Activated CD8-positive, alpha-beta memory T cell treated with anti-CD3 and anti-CD28 coated beads, Interleukin-2, amount 50 U/mL, for 48 hours (primary cell): ENCODE data around the gene HTR3B.

Source experiments
- DNase-seq: peaks from one replicate; pipeline ENCODE4 v3.0.0-alpha.2; 2020

HTR3B gene

DNA sequence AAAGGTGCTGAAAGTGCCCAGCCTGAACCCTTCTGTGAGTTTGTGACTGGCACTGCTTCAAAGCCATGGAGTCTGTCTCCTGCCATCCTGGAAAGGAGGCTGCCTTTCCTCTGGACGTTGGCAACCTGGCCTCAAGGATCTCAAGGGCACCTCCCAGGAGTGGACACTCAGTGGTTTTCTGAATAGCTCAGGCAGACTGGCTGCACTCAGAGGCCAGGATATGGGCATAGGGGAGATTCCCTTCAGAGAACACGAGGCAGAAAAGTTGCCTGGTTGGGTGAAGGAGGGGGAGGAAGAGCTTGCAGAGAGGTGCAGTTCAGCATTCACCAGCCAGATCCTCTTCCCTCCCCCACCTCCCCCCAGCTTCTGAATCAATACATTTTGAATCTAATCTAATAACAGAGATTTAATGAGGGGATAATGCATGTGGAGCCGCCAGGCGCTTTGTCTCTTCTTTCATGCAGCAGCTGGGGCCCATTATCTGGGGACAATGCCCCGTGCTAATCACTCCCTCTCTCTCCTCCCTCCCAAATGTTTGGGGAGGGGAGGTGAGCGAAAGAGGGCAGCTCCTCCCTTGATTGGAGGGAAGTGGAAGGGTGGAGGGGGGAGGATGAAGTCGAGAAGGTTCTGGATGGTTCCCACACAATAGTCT lies 88.0 kb downstream of the HTR3B start:
- DNase-seq: no peak

DNA sequence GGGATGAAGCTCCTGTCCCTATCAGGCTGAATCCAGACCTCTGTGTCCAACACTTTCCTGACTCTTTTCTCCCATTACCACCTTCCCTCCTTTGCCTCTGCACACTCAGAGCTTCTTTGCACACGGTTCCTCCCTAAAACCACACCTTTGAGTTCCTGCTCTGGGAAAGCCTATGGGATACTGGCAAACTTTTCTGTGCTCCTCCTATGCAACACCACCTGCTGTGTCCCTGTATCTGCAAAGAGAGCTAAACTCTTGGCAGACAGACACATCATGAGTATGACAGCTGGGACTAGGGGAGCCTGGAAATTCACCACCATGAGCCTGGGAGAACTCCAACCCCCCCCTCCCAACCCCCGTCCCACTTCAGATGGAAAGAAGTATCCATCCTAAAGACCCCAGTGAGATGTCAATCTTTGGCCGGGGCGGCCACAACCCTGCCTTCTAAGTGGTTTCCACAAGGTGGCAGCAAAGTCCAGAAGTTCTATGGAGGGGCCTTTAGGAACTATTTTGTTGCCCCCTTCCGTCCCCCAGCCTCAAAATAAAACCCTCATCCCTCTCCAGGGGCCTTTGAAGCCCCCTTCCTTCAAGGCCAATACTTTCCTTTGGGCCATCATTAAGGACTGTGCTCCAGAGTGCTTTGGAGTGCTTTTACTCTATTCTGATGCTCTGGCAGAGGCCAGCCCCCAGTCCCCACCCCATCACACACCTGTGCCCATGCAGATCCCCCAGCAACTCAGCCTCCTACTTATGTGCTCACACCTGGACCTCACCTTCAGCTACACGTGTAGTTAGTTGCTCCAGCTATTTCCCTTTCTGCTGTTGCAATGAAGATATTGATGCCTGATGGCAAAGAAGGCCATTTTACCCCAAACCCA lies 89.7 kb downstream of the HTR3B start:
- peak; percentile 64 for DNase-seq
